Type B pancreatic cell (in vitro differentiated cells): ENCODE data around the gene TMEM72. TPM values are rescaled to one million over a fixed set of nuclear protein-coding genes. Genes with fewer than 3 reads are reported as not detected.

Experiments
- DNase-seq: peaks from one replicate; pipeline ENCODE4 v3.0.0; 2021; ENCODE audit warnings: mixed read lengths; ENCODE audit not compliant: unreplicated experiment; ENCODE audit errors: extremely low spot score
- H3K27ac Mint-ChIP-seq: 2 replicates; pipeline ENCODE4 v1.8.0; 2021; ENCODE audit warnings: mild to moderate bottlenecking, mixed read lengths
- H3K27me3 Mint-ChIP-seq: 2 replicates; pipeline ENCODE4 v1.8.0; 2021; ENCODE audit warnings: mixed read lengths
- H3K36me3 Mint-ChIP-seq: 2 replicates; pipeline ENCODE4 v1.8.0; 2021; ENCODE audit warnings: mixed read lengths
- H3K4me1 Mint-ChIP-seq: one replicate; pipeline ENCODE4 v1.8.0; 2021; ENCODE audit warnings: mixed read lengths; ENCODE audit not compliant: unreplicated experiment
- H3K4me3 Mint-ChIP-seq: 2 replicates; pipeline ENCODE4 v1.8.0; 2021; ENCODE audit warnings: mild to moderate bottlenecking, mixed read lengths
- H3K9me3 Mint-ChIP-seq: 2 replicates; pipeline ENCODE4 v1.8.0; 2021; ENCODE audit warnings: mixed read lengths
- total RNA-seq: library from RNA; stranded (reverse); gene quantifications from 2 replicates; pipeline ENCODE4 v1.2.1, GENCODE V29; 2021; ENCODE audit warnings: low replicate concordance
- TF ChIP-seq, protein P1 (sequence below): fragments of 200-600 bp; sonication (generic); conservative IDR thresholded peaks from 2 replicates; pipeline ENCODE4 v1.5.0; 2021; ENCODE audit warnings: antibody characterized with exemption, mild to moderate bottlenecking

The TMEM72 gene
- total RNA-seq, 1 donor from 2014 or later = 1.2 TPM

GRCh38 chr10:44927352-44927751 is 16.2 kb downstream of the TMEM72 start:
- no peaks in the 10 kb centered on the region for H3K36me3 Mint-ChIP-seq
- H3K9me3 Mint-ChIP-seq = no peaks in the 10 kb centered on the region

DNA sequence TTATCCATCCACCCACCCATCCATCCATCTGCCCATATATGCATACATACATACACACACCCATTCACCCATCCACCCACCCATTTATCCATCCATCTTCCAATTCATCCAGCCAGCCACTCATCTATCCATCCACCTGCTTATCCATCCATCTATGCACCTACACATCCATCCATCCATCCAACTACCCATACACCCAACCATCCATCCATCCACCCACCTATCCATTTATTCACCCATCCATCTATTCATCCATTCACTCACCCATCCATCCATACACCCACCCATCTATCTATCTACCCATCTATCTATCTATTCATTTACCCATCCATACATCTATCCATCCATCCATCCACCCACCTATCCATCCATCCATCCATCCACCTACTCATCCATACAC is 17.3 kb downstream of the TMEM72 start:
- no peak overlapping the region for H3K27ac Mint-ChIP-seq
- H3K27me3 Mint-ChIP-seq = peaks cover 4% of the 10 kb centered on the region
- H3K4me1 Mint-ChIP-seq = no peaks in the 10 kb centered on the region
- H3K9me3 Mint-ChIP-seq = no peaks in the 10 kb centered on the region
- peak; percentile 10 for DNase-seq
- H3K4me3 Mint-ChIP-seq = no peak overlapping the region
- H3K36me3 Mint-ChIP-seq = no peaks in the 10 kb centered on the region
- TF ChIP-seq, protein P1, sequence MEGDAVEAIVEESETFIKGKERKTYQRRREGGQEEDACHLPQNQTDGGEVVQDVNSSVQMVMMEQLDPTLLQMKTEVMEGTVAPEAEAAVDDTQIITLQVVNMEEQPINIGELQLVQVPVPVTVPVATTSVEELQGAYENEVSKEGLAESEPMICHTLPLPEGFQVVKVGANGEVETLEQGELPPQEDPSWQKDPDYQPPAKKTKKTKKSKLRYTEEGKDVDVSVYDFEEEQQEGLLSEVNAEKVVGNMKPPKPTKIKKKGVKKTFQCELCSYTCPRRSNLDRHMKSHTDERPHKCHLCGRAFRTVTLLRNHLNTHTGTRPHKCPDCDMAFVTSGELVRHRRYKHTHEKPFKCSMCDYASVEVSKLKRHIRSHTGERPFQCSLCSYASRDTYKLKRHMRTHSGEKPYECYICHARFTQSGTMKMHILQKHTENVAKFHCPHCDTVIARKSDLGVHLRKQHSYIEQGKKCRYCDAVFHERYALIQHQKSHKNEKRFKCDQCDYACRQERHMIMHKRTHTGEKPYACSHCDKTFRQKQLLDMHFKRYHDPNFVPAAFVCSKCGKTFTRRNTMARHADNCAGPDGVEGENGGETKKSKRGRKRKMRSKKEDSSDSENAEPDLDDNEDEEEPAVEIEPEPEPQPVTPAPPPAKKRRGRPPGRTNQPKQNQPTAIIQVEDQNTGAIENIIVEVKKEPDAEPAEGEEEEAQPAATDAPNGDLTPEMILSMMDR = no peak

More at GRCh38 chr10:44927352-44927751, 16.2 kb downstream of the TMEM72 start:
- Mint-ChIP-seq H3K27ac (no peak overlapping the region), H3K4me1 (no peaks in the 10 kb centered on the region), H3K4me3 (no peak overlapping the region), H3K27me3 (peaks cover 4% of the 10 kb centered on the region)
- TF ChIP-seq, protein P1 = no peak
- peak; percentile 37 for DNase-seq

DNA sequence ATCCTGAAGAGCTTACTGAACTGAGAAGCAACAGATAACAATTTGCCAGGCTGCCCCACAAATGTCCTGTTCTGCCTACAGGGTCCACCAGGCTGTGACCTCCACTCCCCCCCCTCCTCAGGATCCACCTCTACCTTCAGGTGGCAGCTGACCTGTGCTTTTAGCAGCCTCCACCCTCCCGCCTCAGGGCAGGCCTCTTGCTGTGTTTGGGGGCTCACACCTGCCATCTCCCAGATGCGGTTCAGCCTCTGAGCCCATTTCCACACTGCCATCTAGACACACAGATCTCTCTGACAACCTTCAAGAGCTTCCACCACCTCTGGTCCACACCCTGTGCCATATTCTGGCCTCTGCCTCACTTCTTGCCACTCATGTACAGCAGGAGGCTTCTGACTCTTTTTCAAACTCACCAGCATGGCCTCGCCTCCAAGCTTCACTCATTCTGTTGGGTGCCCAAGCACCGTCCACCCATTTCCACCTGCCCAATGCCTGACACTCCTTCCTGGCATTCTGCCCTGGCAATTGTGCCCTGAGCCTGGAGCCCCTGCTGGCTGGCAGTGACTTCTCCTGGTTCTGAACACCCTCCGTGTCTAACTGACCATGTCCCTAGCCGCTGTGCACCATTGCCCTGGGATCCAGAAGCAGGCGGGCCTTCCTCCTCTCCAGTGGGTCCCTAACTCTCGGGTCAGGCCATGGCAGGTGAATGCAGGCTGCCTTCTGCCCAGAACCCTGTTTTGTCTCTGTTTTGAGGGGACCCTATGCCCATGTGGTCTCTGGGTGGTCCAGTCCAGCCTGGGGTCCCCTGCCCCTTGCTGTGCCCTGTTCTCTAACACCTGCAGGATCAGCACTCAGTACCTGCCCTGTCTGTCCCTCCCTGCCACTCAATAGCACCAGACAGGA is 18.5 kb downstream of the TMEM72 start:
- peak; percentile 60 for DNase-seq
- no peaks in the 10 kb centered on the region for H3K4me1 Mint-ChIP-seq
- no peaks in the 10 kb centered on the region for H3K9me3 Mint-ChIP-seq
- no peak overlapping the region for H3K27ac Mint-ChIP-seq
- H3K27me3 Mint-ChIP-seq = peaks cover 4% of the 10 kb centered on the region
- TF ChIP-seq, protein P1 = no peak
- no peak overlapping the region for H3K4me3 Mint-ChIP-seq
- H3K36me3 Mint-ChIP-seq = no peaks in the 10 kb centered on the region

GRCh38 chr10:44930904-44931620 is 19.9 kb downstream of the TMEM72 start:
- no peaks in the 10 kb centered on the region for H3K9me3 Mint-ChIP-seq
- TF ChIP-seq, protein P1 = no peak
- H3K36me3 Mint-ChIP-seq = no peaks in the 10 kb centered on the region
- H3K4me3 Mint-ChIP-seq = no peak overlapping the region
- no peak overlapping the region for H3K27ac Mint-ChIP-seq
- DNase-seq = peak; percentile 27
- H3K4me1 Mint-ChIP-seq = peaks cover 5% of the 10 kb centered on the region
- peaks cover 4% of the 10 kb centered on the region for H3K27me3 Mint-ChIP-seq

GRCh38 chr10:44931621-44932516 is 20.7 kb downstream of the TMEM72 start:
- no peak overlapping the region for H3K27ac Mint-ChIP-seq
- H3K36me3 Mint-ChIP-seq = no peaks in the 10 kb centered on the region
- peaks cover 4% of the 10 kb centered on the region for H3K27me3 Mint-ChIP-seq
- DNase-seq = peak; percentile 52
- no peaks in the 10 kb centered on the region for H3K9me3 Mint-ChIP-seq
- TF ChIP-seq, protein P1 = no peak
- no peak overlapping the region for H3K4me3 Mint-ChIP-seq
- H3K4me1 Mint-ChIP-seq = peaks cover 5% of the 10 kb centered on the region
